Upper lobe of left lung (tissue), 4 donors: ENCODE results near the gene MARCHF9.

Experiments
- CTCF ChIP-seq, 6 experiments: fragments of 450-650 bp in 4 of 6; fragments of 200-600 bp in 2 of 6; sonication (generic) in 2 of 6; IDR thresholded peaks; one replicate each; pipeline ENCODE4 v1.5.1; 2016 to 2019; ENCODE audit warnings: antibody characterized with exemption in 6 of 6
- EP300 ChIP-seq, 4 donors: sonication (generic); formaldehyde crosslinking; IDR thresholded peaks; one replicate each; pipeline ENCODE4 v1.5.1; 2017; ENCODE audit warnings: antibody characterized with exemption in 4 of 4, control low read depth in 2 of 4
- POLR2A ChIP-seq, 4 donors: fragments of 450-650 bp; IDR thresholded peaks; one replicate each; pipeline ENCODE4 v1.5.1; 2016 to 2017; ENCODE audit warnings: antibody characterized with exemption in 4 of 4, mild to moderate bottlenecking in 2 of 4
- POLR2AphosphoS5 ChIP-seq, 2 donors: sonication (generic); formaldehyde crosslinking; IDR thresholded peaks; one replicate each; pipeline ENCODE4 v1.5.1; 2017; ENCODE audit warnings: antibody characterized with exemption in 2 of 2

GRCh38 chr12:57765003-57765697, 10.2 kb downstream of the MARCHF9 start:
- TF ChIP-seq EP300 (IDR thresholded peaks at IDR 0.05) (no peak), POLR2A (IDR thresholded peaks at IDR 0.05) (no peak), CTCF (IDR thresholded peaks at IDR 0.05) (peak in 4 of 6 experiments; percentile 14 to 33 (median 24)), POLR2AphosphoS5 (IDR thresholded peaks at IDR 0.05) (no peak)
